GM06990 (cell line): ENCODE measurements around the gene CAMTA1.

ENCODE experiments used
- DNase-seq: peaks from one replicate; pipeline ENCODE4 v3.0.0-alpha.2; 2011; ENCODE audit not compliant: insufficient read length; ENCODE audit errors: extremely low read depth
- H3K27me3 ChIP-seq: replicated peaks from 2 replicates; pipeline ENCODE4 v1.6.0; 2011; ENCODE audit warnings: low read length; ENCODE audit not compliant: control insufficient read depth, insufficient read depth
- H3K36me3 ChIP-seq: 2 replicates; pipeline ENCODE4 v1.5.1; 2011; ENCODE audit warnings: low read length; ENCODE audit not compliant: control insufficient read depth, insufficient read depth
- H3K4me3 ChIP-seq: replicated peaks from 2 replicates; pipeline ENCODE4 v1.5.1; 2011; ENCODE audit warnings: low read depth, mild to moderate bottlenecking, control low read depth, low read length
- CTCF ChIP-seq: IDR thresholded peaks from 2 replicates; pipeline ENCODE4 v1.5.1; 2011; ENCODE audit warnings: low read length, control low read depth, mild to moderate bottlenecking, inconsistent platforms; ENCODE audit not compliant: insufficient read depth, poor library complexity, severe bottlenecking

The CAMTA1 gene

DNA sequence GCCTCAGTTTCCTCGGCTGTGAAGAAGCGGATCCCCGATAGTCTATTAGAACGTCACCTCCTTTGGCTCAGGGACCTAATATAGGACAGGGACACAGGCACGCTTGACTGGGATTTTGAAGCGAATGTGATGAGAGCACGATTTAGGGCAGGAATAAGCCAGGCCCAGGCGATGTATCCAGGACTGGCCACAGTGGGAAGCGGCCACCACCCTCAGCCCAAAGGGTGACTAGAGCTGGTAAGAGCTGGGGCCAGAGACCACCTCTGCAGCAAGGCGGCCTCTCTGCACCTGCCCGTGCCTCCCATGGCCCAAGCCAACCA, 885.9 kb downstream of the CAMTA1 start:
- no peak for DNase-seq
- H3K4me3 ChIP-seq = no peak overlapping the region
- peaks cover 2% of the 10 kb centered on the region for H3K27me3 ChIP-seq
- H3K36me3 ChIP-seq = no peaks in the 10 kb centered on the region
- TF ChIP-seq CTCF = no peak

DNA sequence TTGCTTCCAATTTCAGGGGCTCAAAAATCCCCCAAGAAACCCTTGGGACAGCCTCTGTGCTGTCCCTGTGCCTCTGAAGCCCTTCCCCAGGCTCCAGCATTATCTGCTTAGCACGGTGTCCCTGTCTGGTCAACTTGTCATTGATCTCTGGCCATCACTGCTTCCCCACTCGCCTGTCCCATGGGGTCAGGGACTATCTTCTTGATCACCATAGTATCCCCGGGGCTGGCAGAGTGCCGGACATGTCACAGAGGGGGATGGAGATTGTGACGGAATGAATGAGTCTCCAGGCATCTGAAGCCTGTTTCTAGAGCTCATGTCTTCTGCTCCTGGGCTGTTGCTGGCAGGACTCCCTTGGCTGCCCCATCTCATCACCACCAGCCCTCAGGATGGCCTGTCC, 886.4 kb downstream of the CAMTA1 start:
- no peak overlapping the region for H3K4me3 ChIP-seq
- no peaks in the 10 kb centered on the region for H3K36me3 ChIP-seq
- no peak for DNase-seq
- no peak for TF ChIP-seq CTCF
- peaks cover 2% of the 10 kb centered on the region for H3K27me3 ChIP-seq

GRCh38 chr1:7672864-7673263, 887.6 kb downstream of the CAMTA1 start:
- no peak for TF ChIP-seq CTCF
- Histone ChIP-seq H3K36me3 (no peaks in the 10 kb centered on the region), H3K27me3 (peaks cover 2% of the 10 kb centered on the region), H3K4me3 (no peak overlapping the region)
- no peak for DNase-seq

- Histone ChIP-seq H3K36me3 (no peaks in the 10 kb centered on the region), H3K27me3 (peaks cover 2% of the 10 kb centered on the region), H3K4me3 (no peak overlapping the region)
- TF ChIP-seq CTCF = no peak
- DNase-seq = no peak
Observed at GRCh38 chr1:7674972-7675371, 889.7 kb downstream of the CAMTA1 start.

DNA sequence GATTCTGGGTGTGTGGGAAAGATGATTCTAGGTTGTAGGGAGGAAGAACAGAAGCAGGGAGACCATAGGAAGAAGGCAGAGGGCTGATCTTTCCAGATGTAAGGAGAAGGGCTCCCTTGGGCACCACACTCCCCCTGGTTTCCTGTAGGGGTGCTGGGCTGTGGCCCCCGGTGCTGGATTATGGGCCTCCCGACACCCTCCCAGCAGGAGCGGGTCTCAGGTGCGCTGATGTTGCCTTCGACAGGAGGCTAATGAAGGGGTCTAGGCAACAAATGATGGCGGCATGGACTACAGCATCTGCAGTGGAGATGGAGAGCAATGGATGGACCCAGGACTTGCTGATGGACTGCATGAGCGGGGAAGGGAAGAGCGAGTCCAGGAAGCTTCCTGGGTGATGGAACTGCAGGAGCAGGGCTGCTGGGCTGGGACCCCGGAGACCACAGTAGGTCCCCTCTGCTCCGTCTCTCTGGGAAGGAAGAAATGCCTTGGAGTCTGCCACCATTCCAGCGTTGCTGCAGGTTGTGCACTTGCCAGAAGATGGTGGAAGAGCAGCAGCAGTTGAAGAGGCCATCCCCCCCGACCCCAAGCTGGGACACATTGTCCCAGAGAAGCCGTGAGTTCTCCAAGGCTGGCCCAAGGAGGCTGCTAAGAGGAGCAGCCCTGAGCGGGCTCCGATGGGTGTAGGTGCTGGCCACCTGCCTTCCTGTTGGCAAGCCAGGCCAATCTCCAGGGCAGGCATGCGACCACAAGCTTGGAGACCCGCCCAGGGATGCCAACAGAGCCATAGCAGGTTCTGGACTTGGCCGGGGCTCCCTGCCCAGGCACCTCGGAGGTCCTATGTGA, 890.4 kb downstream of the CAMTA1 start:
- Histone ChIP-seq H3K4me3 (no peak overlapping the region), H3K27me3 (peaks cover 2% of the 10 kb centered on the region), H3K36me3 (no peaks in the 10 kb centered on the region)
- no peak for DNase-seq
- no peak for TF ChIP-seq CTCF
